ENCODE results near the gene SPINT2. TPM values are rescaled to one million over a fixed set of nuclear protein-coding genes. Genes with fewer than 3 reads are reported as not detected.
"Not testable (repeated sequence)": the region's sequence is repeated elsewhere in the genome, so short reads cannot be mapped to it uniquely, and the experiment has no call there.

The SPINT2 gene
- polyA plus RNA-seq, result 100 to 1,000 TPM in 1 of 3 donors, 10 to 100 TPM in 1, 1 to 10 TPM in 1; 4.4 to 155 (median 22.1) TPM

DNA sequence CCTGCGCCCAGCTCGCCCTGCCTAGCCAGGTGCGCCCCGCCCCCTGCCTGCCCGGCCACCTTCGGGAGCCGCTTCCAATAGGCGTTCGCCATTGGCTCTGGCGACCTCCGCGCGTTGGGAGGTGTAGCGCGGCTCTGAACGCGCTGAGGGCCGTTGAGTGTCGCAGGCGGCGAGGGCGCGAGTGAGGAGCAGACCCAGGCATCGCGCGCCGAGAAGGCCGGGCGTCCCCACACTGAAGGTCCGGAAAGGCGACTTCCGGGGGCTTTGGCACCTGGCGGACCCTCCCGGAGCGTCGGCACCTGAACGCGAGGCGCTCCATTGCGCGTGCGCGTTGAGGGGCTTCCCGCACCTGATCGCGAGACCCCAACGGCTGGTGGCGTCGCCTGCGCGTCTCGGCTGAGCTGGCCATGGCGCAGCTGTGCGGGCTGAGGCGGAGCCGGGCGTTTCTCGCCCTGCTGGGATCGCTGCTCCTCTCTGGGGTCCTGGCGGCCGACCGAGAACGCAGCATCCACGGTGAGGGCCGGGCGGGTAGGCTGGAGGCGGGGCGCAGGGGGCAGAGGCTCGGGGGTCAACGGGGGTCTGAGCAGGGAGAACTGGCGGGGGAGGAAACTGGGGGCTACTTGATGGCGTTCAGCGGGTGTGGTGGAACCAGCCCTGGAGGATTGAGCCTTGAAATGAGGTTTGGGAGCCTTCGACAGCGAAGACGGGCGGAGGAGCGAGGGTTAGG is at the start of gene SPINT2:
Gene SPINT2 (plus strand): TSS at position 88 of the 727 bp plus-strand sequence. CDS start 320 bp downstream, at position 408.
- H3K27ac ChIP-seq (ENCODE audit: low read depth, low read length), result no peak within 1 kb of the TSS
- 4 to 10% (median 9%) methylated on average over 74 to 78 of the region's 78 CpGs for WGBS, 3 donors

GRCh38 chr19:38216785-38217641 is 47.4 kb upstream of the SPINT2 start:
- no peak overlapping the region for H3K27ac ChIP-seq (ENCODE audit: low read depth, low read length)
- WGBS, 3 donors, result 43 to 55% (median 44%) methylated on average over 23 to 26 of the region's 26 CpGs

GRCh38 chr19:38218204-38218603 is 46.2 kb upstream of the SPINT2 start:
- H3K27ac ChIP-seq (ENCODE audit: low read depth, low read length), result no peak overlapping the region
- WGBS, 3 donors, result 95 to 100% (median 97%) methylated on average over 3 of the region's 3 CpGs

DNA sequence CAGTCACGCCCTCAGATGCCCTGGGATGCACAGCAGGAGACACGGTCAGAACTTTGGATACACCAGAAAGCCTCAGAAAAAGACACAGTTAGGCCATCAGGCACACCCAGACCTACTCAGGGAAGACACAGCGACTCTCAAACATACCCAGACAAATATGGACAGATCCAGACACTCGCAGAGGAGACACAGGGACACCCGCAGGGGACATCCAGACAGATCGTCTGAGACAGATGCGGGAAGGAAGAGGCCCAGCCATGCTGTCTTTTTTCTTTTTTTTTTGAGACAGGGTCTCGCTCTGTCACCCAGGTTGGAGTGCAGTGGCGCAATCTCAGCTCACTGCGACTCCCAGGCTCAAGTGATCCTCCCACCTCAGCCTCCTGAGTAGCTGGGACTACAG is 45.2 kb upstream of the SPINT2 start:
- WGBS, 3 donors, result 84 to 90% (median 88%) methylated on average over 10 of the region's 10 CpGs

DNA sequence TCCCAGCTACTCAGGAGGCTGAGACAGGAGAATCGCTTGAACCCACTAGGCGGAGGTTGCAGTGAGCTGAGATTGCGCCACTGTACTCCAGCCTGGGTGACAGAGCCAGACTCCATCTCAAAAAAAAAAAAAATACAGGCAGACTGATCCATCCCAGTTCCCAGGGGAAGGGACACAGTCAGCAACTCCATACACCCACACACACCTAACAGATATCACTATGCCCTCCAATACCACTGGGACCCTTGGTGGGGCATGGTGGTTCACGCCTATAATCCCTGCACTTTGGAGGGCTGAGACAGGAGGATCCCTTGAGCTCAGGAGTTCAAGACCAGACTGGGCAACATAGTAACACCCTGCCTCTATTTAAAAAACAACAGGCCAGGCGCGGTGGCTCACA is 43.0 kb upstream of the SPINT2 start:
- WGBS, 3 donors, result 91 to 97% (median 93%) methylated on average over 6 of the region's 6 CpGs
- no peak overlapping the region for H3K27ac ChIP-seq (ENCODE audit: low read depth, low read length)

More for the DNA sequence above, 45.2 kb upstream of the SPINT2 start:
- H3K27ac ChIP-seq (ENCODE audit: low read depth, low read length), result no peak overlapping the region

GRCh38 chr19:38221919-38222830 is 42.2 kb upstream of the SPINT2 start:
- 46 to 64% (median 61%) methylated on average over 55 to 64 of the region's 64 CpGs for WGBS, 3 donors
- no peak overlapping the region for H3K27ac ChIP-seq (ENCODE audit: low read depth, low read length)

DNA sequence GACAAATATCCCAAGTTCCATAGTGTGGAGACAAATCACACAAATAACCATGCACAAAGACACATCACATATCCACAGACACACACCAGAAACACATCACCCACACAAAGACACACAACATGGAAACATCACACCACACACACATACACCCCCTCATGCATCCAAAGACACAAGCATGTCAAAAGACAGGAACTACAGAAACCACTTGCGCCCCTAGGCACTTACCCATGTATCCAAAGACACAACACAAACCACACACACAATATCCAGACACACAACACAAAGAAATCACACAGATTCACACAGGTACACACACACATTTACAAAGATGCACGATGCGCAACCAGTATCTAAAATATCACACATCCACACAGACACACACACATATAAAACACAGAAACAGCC is 41.3 kb upstream of the SPINT2 start:
- 87 to 90% (median 89%) methylated on average over 3 of the region's 3 CpGs for WGBS, 3 donors

GRCh38 chr19:38223617-38224013 is 40.8 kb upstream of the SPINT2 start:
- 6 to 12% (median 10%) methylated on average over 12 to 13 of the region's 13 CpGs for WGBS, 3 donors
- H3K27ac ChIP-seq (ENCODE audit: low read depth, low read length), result no peak overlapping the region

More for the DNA sequence above, 41.3 kb upstream of the SPINT2 start:
- no peak overlapping the region for H3K27ac ChIP-seq (ENCODE audit: low read depth, low read length)

DNA sequence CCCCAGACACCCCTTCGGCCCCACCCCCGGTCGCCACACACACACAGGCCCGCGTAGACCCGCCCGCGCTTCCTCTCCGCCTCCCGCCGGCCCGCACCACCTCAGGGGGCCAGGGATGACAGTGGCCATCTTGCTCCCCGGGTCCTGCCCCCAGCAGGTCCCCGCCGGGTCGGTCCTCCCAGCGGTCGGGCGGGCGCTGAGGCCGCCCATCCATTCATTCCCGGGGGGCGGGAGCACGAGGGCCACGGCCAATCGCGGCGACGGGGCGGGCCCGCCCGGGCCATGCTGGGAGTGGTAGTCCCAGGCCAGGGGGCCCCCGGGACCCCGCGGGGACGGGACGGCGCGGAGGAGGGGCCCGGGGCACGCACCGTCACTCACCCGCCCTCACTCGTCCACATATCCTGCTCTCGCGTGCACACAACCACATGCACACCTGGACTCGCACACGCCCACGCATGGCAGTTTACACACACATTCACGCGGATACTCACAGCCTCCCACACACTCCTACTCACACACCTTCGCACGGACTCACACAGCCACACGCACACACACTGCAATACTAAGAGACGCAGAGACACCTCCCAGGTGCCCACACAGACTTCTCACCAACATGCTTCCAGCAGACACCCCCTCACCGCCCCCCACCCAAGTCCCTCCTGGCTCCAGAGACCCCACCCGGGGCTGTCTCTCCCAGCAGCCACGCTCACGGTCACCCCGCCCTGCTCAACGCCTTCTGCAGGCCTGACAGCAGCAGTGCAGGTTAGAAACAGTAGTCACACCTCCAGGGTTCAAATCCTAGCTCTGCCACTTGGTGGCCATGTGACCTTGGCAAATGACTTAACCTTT is 40.1 kb upstream of the SPINT2 start, which contains the start of gene DPF1:
Gene DPF1 (minus strand): TSS at position 209 of the 849 bp plus-strand sequence. CDS start 80 bp downstream, at position 129.
- H3K27ac ChIP-seq (ENCODE audit: low read depth, low read length), result no peak within 1 kb of the TSS
- WGBS, 3 donors, result 3 to 5% (median 4%) methylated on average over 58 to 61 of the region's 61 CpGs

DNA sequence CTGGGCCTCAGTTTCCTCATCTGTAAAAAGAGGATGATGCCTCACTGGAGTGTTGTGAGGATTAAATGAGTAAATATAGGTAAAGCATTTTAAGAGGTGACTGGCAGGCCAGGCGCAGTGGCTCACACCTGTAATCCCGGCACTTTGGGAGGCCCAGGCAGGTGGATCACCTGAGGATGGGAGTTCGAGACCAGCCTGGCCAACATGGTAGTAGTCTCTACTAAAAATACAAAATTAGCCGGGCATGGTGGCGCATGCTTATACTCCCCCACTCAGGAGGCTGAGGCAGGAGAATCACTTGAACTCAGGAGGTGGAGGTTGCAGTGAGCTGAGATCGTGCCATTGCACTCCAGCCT is 39.5 kb upstream of the SPINT2 start:
- H3K27ac ChIP-seq (ENCODE audit: low read depth, low read length), result not testable (repeated sequence)

GRCh38 chr19:38227287-38228004 is 36.9 kb upstream of the SPINT2 start:
- H3K27ac ChIP-seq (ENCODE audit: low read depth, low read length), result no peak overlapping the region
- 57 to 64% (median 61%) methylated on average over 11 of the region's 11 CpGs for WGBS, 3 donors

More for the DNA sequence above, 39.5 kb upstream of the SPINT2 start:
- WGBS, 3 donors, result 91 to 93% (median 91%) methylated on average over 6 of the region's 6 CpGs

GRCh38 chr19:38228005-38228377 is 36.4 kb upstream of the SPINT2 start:
- WGBS, 3 donors, result 12 to 22% (median 17%) methylated on average over 15 to 16 of the region's 16 CpGs
- no peak overlapping the region for H3K27ac ChIP-seq (ENCODE audit: low read depth, low read length)

GRCh38 chr19:38228491-38229439 is 35.6 kb upstream of the SPINT2 start:
- H3K27ac ChIP-seq (ENCODE audit: low read depth, low read length), result no peak overlapping the region
- 0 to 2% (median 2%) methylated on average over 58 to 80 of the region's 80 CpGs for WGBS, 3 donors

- no peak overlapping the region for H3K27ac ChIP-seq (ENCODE audit: low read depth, low read length)
- 0 to 1% (median 0%) methylated on average over 35 to 54 of the region's 54 CpGs for WGBS, 3 donors
Measured at GRCh38 chr19:38229585-38230073, 34.7 kb upstream of the SPINT2 start.

DNA sequence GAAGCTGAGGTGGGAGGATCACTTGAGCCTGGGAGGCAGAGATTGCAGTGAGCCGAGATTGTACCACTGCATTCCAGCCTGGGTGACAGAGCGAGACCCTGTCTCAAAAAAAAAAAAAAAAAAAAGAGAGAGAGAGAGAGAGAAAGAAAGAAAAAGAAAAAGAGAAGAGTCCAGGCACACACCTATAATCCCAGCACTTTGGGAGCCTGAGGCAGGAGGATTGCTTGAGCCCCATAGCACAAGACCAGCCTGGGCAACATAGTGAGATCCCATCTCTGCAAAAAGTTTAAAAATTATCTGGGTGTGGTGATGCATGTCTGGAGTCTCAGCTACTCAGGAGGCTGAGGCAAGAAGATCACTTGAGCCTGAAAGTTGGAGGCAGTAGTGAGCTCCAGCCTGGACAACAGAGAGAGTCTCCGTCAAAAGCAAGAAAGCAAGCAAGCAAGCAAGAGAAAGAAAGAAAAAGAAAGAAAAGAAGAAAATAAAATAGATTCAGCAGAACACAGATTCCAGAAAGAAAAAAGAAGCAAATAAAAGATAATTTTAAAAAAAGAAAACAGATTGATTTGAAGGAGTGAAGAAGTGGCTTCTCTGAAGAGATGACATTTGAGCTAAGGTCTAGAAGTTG is 33.8 kb upstream of the SPINT2 start:
- 68 to 77% (median 73%) methylated on average over 3 of the region's 3 CpGs for whole genome bisulfite sequencing, 3 donors
- not testable (repeated sequence) for H3K27ac ChIP-seq (ENCODE audit: low read depth, low read length)
